HG02870 (cell line): ENCODE measurements around the gene MYOCOS.
"Not testable (repeated sequence)": the region's sequence is repeated elsewhere in the genome, so short reads cannot be mapped to it uniquely, and the experiment has no call there.

Source experiments
- ATAC-seq: cut with Tn5 transposase; IDR thresholded peaks from one replicate; pipeline ENCODE4 v1.9.1; 2021; ENCODE audit warnings: mild to moderate bottlenecking, moderate library complexity; ENCODE audit not compliant: unreplicated experiment

Gene MYOCOS

GRCh38 chr1:171656206-171656605, 34.2 kb downstream of the MYOCOS start:
- not testable (repeated sequence) for ATAC-seq

- no peak for ATAC-seq
Observed at GRCh38 chr1:171661076-171661650, 39.1 kb downstream of the MYOCOS start.

GRCh38 chr1:171663036-171663853, 41.2 kb downstream of the MYOCOS start:
- ATAC-seq: no peak

- no peak for ATAC-seq
Observed at GRCh38 chr1:171663854-171664575, 42.0 kb downstream of the MYOCOS start.

GRCh38 chr1:171664976-171665375, 42.9 kb downstream of the MYOCOS start:
- ATAC-seq: no peak

GRCh38 chr1:171666114-171666769, 44.2 kb downstream of the MYOCOS start:
- ATAC-seq: no peak

- ATAC-seq: no peak
Observed at GRCh38 chr1:171668372-171668771, 46.3 kb downstream of the MYOCOS start.

GRCh38 chr1:171670739-171671138, 48.7 kb downstream of the MYOCOS start:
- ATAC-seq: no peak

GRCh38 chr1:171674431-171675405, 52.7 kb downstream of the MYOCOS start:
- ATAC-seq: no peak
